GM19438 (cell line): ENCODE results near the gene ZSCAN20.

Source experiments
- ATAC-seq: cut with Tn5 transposase; IDR thresholded peaks from one replicate; pipeline ENCODE4 v1.9.1; 2021; ENCODE audit warnings: low read depth; ENCODE audit not compliant: unreplicated experiment

Gene ZSCAN20

DNA sequence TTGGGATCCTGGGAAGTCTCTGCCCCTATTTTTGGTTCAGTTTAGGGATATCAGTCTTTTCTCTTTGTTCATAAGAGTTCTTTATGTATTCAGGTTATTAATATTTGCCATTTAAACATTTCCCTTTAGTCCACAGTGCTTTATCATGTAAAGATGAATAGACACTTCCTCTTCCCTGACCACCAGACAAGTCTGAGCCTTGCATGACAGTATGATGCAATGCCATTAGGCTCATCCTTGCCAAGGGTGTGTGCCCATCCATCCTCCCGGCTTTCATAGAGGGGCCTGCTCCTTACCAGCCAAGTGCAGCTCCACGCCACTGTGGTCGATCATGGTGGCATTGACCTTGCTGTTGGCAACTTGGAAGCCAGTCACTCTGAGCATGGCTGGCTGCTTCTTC is 52.1 kb downstream of the ZSCAN20 start:
- no peak for ATAC-seq

DNA sequence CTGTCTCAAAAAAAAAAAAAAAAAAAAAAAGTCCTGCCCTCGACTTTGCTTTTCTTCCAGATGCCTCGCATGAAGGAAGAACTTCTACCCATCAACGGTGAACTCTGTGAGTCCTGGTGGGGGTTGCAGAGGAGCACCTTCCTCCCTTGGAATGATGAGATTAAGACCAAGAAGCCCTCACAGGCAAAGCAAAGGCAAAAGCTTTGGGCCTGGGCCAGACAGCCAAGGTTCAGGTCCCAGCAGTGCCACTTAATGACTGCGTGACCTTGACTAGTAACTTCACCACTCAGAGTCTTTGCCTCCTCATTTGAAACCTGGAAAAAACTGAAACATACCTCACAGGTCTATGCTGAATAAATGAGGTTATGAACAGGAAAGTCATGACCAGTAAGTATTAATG is 55.5 kb downstream of the ZSCAN20 start:
- no peak for ATAC-seq

DNA sequence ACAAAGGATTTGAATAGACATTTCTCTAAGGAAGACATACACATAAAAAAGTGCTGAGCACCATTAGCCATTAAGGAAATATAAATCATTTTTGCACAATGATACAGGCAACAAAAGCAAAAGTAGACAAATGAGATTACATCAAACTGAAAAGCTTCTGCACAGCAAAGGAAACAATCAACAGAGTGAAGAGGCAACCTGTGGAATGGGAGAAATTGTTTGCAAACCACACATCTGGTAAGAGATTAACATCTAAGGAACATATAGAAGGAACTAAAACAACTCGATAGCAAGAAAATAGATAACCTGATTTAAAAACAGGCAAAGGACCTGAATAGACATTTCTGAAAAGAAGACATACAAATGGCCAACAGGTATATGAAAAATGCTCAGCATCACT is 57.5 kb downstream of the ZSCAN20 start:
- no peak for ATAC-seq

DNA sequence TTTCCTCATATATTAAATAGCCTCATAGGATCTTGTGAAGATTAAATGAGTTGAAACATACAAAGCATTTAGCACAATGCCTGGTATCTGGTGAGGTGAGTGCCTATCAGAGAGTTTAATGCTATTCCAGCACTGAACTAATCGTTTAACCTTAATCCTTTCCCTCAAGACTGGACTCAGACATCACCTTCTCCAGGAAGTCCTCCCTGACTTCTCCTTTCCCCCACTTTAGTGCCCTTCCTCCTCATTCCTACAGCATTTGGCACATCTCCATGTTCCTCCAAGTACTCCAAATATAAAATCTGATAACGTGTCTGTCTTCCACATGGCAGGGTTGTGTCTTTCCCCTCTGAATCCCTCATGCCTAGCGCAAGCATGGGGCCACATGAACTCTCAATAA is 59.8 kb downstream of the ZSCAN20 start:
- no peak for ATAC-seq

DNA sequence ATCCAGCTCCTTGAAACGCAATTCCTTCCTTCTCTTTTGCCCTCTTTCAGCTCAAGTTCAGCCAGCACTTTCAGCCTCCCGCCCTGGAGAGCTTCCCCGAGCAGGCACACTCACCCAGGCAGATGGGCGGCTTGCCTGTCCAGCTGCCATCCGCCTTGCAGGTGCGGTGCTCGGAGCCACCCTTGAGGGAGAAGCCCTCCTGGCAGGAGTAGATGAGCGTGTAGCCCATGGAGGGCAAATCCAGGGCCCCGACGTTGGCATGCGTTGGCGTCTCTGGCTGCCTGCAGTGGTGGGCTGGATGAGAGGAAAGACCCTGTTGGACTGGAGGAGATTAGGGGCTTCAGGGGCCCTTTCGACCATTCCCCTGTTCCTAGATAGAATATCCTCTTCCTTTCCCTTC is 60.5 kb downstream of the ZSCAN20 start:
- ATAC-seq, result no peak

DNA sequence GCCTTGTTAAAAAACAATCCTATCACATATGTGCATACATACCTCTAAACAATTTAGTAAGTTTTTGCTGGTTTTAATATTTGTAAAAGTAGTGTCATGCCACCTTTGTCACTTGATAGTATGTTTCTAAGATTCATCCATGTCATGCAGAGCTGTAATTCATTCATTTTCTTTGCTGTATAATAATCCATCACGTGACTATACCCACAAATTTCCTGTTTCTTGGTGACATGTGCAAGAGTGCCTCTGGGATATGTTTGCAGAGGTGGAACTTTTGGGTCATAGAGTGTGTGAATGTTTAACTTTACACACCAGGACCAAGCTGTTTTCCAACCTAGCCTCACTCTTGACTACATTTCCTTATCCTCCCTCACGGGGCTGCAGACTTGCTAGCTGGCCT is 62.9 kb downstream of the ZSCAN20 start:
- no peak for ATAC-seq

DNA sequence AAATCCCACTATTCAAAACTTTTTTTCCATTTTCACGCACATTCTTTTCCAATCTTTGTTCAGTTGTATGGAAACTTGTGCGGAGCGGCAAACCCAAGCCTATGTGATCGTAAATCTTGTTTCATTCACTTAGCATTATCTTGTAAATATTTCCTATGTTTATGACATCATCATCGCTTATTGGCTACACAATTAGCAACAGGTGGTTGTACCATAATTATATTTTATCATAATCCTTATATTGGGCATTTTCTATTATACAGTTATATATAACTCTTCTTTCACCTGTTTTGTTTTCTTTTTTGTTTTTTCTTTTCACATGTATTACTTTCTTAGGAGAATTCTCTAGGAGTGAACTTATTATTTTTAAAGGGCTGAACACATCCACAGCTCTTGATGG is 65.4 kb downstream of the ZSCAN20 start:
- ATAC-seq, result no peak

DNA sequence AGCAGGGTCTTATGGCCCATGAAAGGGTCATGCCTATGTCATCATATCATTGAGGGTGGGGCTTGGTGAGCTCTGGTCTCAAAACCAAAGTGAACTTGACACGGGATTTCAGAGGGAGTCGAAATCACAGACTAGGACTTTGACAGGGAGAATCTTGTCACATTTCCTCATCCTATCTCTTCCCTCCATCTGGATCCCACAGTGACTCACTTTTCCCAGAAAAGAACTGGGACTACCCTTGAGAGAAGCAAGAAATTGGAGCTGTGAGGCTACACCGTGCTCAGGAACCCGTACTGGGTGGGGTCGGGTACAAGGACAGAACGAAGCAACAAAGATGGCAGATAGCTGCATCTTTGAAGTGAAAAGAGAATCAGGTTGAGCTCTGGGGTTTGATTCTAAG is 69.5 kb downstream of the ZSCAN20 start:
- no peak for ATAC-seq
